ENCODE data around the gene RAB11FIP4. TPM values are rescaled to one million over a fixed set of nuclear protein-coding genes. Genes with fewer than 3 reads are reported as not detected.

The RAB11FIP4 gene
- total and polyA plus RNA-seq, 2 donors (not counting 1 experiment from before 2014, with no cell fraction given): 17.0 to 70.5 TPM

GRCh38 chr17:31561469-31562375 lies 170.2 kb downstream of the RAB11FIP4 start:
- DNase-seq: no peak
- POLR2A ChIA-PET: interaction anchor here (1.4 kb wide), 1 partner anchor 20 kb away, joined by 4 read pairs; no protein-coding TSS in a partner anchor

More at GRCh38 chr17:31561469-31562375, 170.2 kb downstream of the RAB11FIP4 start:
- no peaks in the 10 kb centered on the region for H3K27me3 Mint-ChIP-seq
- no peak for ATAC-seq (ENCODE audit: low read depth)
- H3K27me3 ChIP-seq (replicated peaks in 1 of 4; ENCODE audit: control extremely low read depth in 1 of 4, control insufficient read depth in 3 of 4, insufficient read depth in 4 of 4, low read length in 3 of 4): peaks cover 0 to 7% (median 2%) of the 10 kb centered on the region in 4 experiments
- peaks cover 23% of the 10 kb centered on the region for H3K4me1 Mint-ChIP-seq
- no peaks in the 10 kb centered on the region for H4K20me1 ChIP-seq (ENCODE audit: control insufficient read depth, insufficient read depth, low read length, poor library complexity, severe bottlenecking)
- peak overlapping the region; percentile 16 for H3K4me2 ChIP-seq (replicated peaks; ENCODE audit: low read depth, low read length, poor library complexity, severe bottlenecking)
- H3K27ac ChIP-seq (ENCODE audit: low read length in 2 of 2): no peak overlapping the region
- peaks cover 14% of the 10 kb centered on the region for H3K79me2 ChIP-seq (ENCODE audit: control insufficient read depth, insufficient read depth, low read length)
- peak overlapping the region; percentile 77 for H3K4me3 Mint-ChIP-seq
- intact Hi-C loops (cut with micrococcal nuclease): no loop called here
- no peak overlapping the region for H3K9ac ChIP-seq (ENCODE audit: low read length)
- H3K27ac Mint-ChIP-seq: no peak overlapping the region
- H3K9me3 Mint-ChIP-seq (ENCODE audit: insufficient read depth): no peaks in the 10 kb centered on the region
- no peak overlapping the region for H3K4me3 ChIP-seq (ENCODE audit: control extremely low read depth in 1 of 5, extremely low read depth in 1 of 5, insufficient read depth in 1 of 5, low read depth in 2 of 5, low read length in 4 of 5)
- 66% methylated on average over 6 of the region's 9 CpGs for WGBS (ENCODE audit: insufficient coverage)
- TF ChIP-seq, protein P1, sequence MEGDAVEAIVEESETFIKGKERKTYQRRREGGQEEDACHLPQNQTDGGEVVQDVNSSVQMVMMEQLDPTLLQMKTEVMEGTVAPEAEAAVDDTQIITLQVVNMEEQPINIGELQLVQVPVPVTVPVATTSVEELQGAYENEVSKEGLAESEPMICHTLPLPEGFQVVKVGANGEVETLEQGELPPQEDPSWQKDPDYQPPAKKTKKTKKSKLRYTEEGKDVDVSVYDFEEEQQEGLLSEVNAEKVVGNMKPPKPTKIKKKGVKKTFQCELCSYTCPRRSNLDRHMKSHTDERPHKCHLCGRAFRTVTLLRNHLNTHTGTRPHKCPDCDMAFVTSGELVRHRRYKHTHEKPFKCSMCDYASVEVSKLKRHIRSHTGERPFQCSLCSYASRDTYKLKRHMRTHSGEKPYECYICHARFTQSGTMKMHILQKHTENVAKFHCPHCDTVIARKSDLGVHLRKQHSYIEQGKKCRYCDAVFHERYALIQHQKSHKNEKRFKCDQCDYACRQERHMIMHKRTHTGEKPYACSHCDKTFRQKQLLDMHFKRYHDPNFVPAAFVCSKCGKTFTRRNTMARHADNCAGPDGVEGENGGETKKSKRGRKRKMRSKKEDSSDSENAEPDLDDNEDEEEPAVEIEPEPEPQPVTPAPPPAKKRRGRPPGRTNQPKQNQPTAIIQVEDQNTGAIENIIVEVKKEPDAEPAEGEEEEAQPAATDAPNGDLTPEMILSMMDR (IDR thresholded peaks at IDR 0.05): no peak
- no peaks in the 10 kb centered on the region for H3K9me3 ChIP-seq (ENCODE audit: control extremely low read depth in 1 of 3, control insufficient read depth in 2 of 3, insufficient read depth in 1 of 3, low read length in 2 of 3)
- peak overlapping the region; percentile 1 for H2AFZ ChIP-seq (ENCODE audit: insufficient read depth, low read depth, low read length, poor library complexity, severe bottlenecking)
- H3K4me1 ChIP-seq (ENCODE audit: control insufficient read depth in 2 of 2, insufficient read depth in 2 of 2, low read length in 2 of 2): peaks cover 12 to 27% of the 10 kb centered on the region in 2 donors
- CTCF ChIA-PET: interaction anchor here (0.7 to 6.7 kb wide), 5 partner anchors 24 to 1200 kb away, joined by 3 to 74 read pairs (median 3); no protein-coding TSS in a partner anchor
- no peaks in the 10 kb centered on the region for H3K36me3 ChIP-seq (replicated peaks in 1 of 2; ENCODE audit: control extremely low read depth in 1 of 2, control insufficient read depth in 1 of 2, extremely low read depth in 1 of 2, insufficient read depth in 2 of 2, low read length in 1 of 2)
